IMR-90 (cell line): ENCODE measurements around the gene AP4S1. TPM values are rescaled to one million over a fixed set of nuclear protein-coding genes. Genes with fewer than 3 reads are reported as not detected.

ENCODE experiments used
- ATAC-seq: fragments of 200-7000 bp; cut with Tn5 transposase; 2 replicates; pipeline ENCODE4 v1.9.1; 2020; ENCODE audit warnings: low read depth, mild to moderate bottlenecking, moderate library complexity
- BruUV-seq: library from RNA; stranded (reverse); fragments of 400-500 nt; replicated peaks from 2 replicates; lab custom pipeline; 2021; lab: Mats Ljungman, UMichigan
- CTCF ChIA-PET: fragments of 300-600 bp; formaldehyde crosslinking; extraction: SDS; loops from one replicate; lab custom pipeline; 2021; ENCODE audit warnings: antibody characterized with exemption; lab: Yijun Ruan, JAX
- POLR2A ChIA-PET: fragments of 300-600 bp; sonication (Branson Sonifier 250); formaldehyde crosslinking; loops from one replicate; lab custom pipeline; 2022; ENCODE audit warnings: antibody characterized with exemption; ENCODE audit not compliant: unreplicated experiment; lab: Charles Lee
- DNase-seq: peaks from one replicate; pipeline ENCODE4 v3.0.0; 2013
- H2AFZ ChIP-seq: replicated peaks from 2 replicates; pipeline ENCODE3; 2013; ENCODE audit warnings: low read length, mild to moderate bottlenecking; ENCODE audit not compliant: poor library complexity
- H2AK5ac ChIP-seq: 2 replicates; pipeline ENCODE4 v1.6.1; 2013; ENCODE audit warnings: low read depth, low read length, inconsistent platforms
- H2AK9ac ChIP-seq: replicated peaks from 2 replicates; pipeline ENCODE3; 2013; ENCODE audit warnings: mild to moderate bottlenecking, low read depth, low read length, moderate library complexity; ENCODE audit not compliant: poor library complexity
- H2BK120ac ChIP-seq: 2 replicates; pipeline ENCODE4 v1.6.1; 2013; ENCODE audit warnings: low read depth, low read length, inconsistent platforms
- H2BK15ac ChIP-seq: 3 replicates; pipeline ENCODE4 v1.6.1; 2013; ENCODE audit warnings: low read depth, low read length, inconsistent platforms
- H2BK20ac ChIP-seq: 2 replicates; pipeline ENCODE4 v1.6.1; 2013; ENCODE audit warnings: low read depth, mild to moderate bottlenecking, inconsistent platforms, low read length, moderate library complexity
- H2BK5ac ChIP-seq: 2 replicates; pipeline ENCODE4 v1.6.1; 2013; ENCODE audit warnings: mild to moderate bottlenecking, low read depth, low read length, inconsistent platforms; ENCODE audit not compliant: poor library complexity, severe bottlenecking
- H3K14ac ChIP-seq: replicated peaks from 2 replicates; pipeline ENCODE4 v1.6.1; 2013; ENCODE audit warnings: low read depth, low read length, inconsistent platforms
- H3K18ac ChIP-seq: 2 replicates; pipeline ENCODE4 v1.6.1; 2013; ENCODE audit warnings: low read depth, low read length, control low read depth
- H3K23ac ChIP-seq: 2 replicates; pipeline ENCODE4 v1.6.1; 2013; ENCODE audit warnings: low read depth, low read length, inconsistent platforms
- H3K27ac ChIP-seq: 2 replicates; pipeline ENCODE4 v1.5.1; 2013; ENCODE audit warnings: mild to moderate bottlenecking, control low read depth, low read length; ENCODE audit not compliant: insufficient read depth
- H3K27me3 ChIP-seq: 2 replicates; pipeline ENCODE4 v1.6.1; 2013; ENCODE audit warnings: low read length; ENCODE audit not compliant: control insufficient read depth, insufficient read depth
- H3K36me3 ChIP-seq: 2 replicates; pipeline ENCODE4 v1.6.1; 2013; ENCODE audit warnings: low read length, mixed read lengths; ENCODE audit not compliant: control insufficient read depth, insufficient read depth
- H3K4ac ChIP-seq: 2 replicates; pipeline ENCODE4 v1.6.1; 2013; ENCODE audit warnings: low read depth, low read length, inconsistent platforms
- H3K4me1 ChIP-seq: 2 replicates; pipeline ENCODE4 v1.6.1; 2013; ENCODE audit warnings: low read length, mixed read lengths; ENCODE audit not compliant: control insufficient read depth, insufficient read depth
- H3K4me2 ChIP-seq: 2 replicates; pipeline ENCODE4 v1.6.1; 2013; ENCODE audit warnings: low read depth, mild to moderate bottlenecking, control low read depth, low read length, moderate library complexity
- H3K4me3 ChIP-seq: 2 replicates; pipeline ENCODE4 v1.5.1; 2013; ENCODE audit warnings: low read depth, mild to moderate bottlenecking, control low read depth, low read length, moderate library complexity; ENCODE audit not compliant: insufficient read depth
- H3K56ac ChIP-seq: 2 replicates; pipeline ENCODE4 v1.6.1; 2013; ENCODE audit warnings: low read length, inconsistent platforms; ENCODE audit not compliant: insufficient read depth; ENCODE audit errors: extremely low read depth
- H3K79me1 ChIP-seq, 2 experiments: 2 replicates each; pipeline ENCODE4 v1.6.1; 2013; ENCODE audit warnings: low read length in 2 of 2, inconsistent platforms in 1 of 2, low read depth in 1 of 2
- H3K9ac ChIP-seq: 2 replicates; pipeline ENCODE4 v1.6.1; 2013; ENCODE audit warnings: low read depth, low read length, control low read depth
- H3K9me1 ChIP-seq: 2 replicates; pipeline ENCODE4 v1.6.1; 2013; ENCODE audit warnings: low read length, inconsistent platforms; ENCODE audit not compliant: insufficient read depth
- H3K9me3 ChIP-seq: 2 replicates; pipeline ENCODE4 v1.6.1; 2013; ENCODE audit warnings: low read length; ENCODE audit not compliant: control insufficient read depth, insufficient read depth
- H4K20me1 ChIP-seq: 2 replicates; pipeline ENCODE4 v1.6.1; 2013; ENCODE audit warnings: low read length, inconsistent platforms; ENCODE audit not compliant: insufficient read depth
- H4K5ac ChIP-seq: 2 replicates; pipeline ENCODE4 v1.6.1; 2013; ENCODE audit warnings: mild to moderate bottlenecking, low read depth, low read length, control low read depth
- H4K8ac ChIP-seq, 2 experiments: 2 replicates each; pipeline ENCODE4 v1.6.1; 2013; ENCODE audit warnings: low read depth in 2 of 2, low read length in 2 of 2, control low read depth in 1 of 2, inconsistent platforms in 1 of 2
- H4K91ac ChIP-seq: 2 replicates; pipeline ENCODE4 v1.6.1; 2013; ENCODE audit warnings: low read depth, low read length, inconsistent platforms; ENCODE audit not compliant: insufficient read depth
- CEBPB ChIP-seq: IDR thresholded peaks from 2 replicates; pipeline ENCODE4 v1.6.1; 2012; ENCODE audit warnings: low read depth, low read length, improper control_type of control experiment
- CTCF ChIP-seq: conservative IDR thresholded peaks from 2 replicates; pipeline ENCODE4 v1.5.1; 2012; ENCODE audit warnings: mild to moderate bottlenecking, low read depth, low read length, improper control_type of control experiment
- FOS ChIP-seq: fragments of 150-350 bp; IDR thresholded peaks from 2 replicates; pipeline ENCODE4 v1.6.1; 2016; ENCODE audit warnings: low read depth, low read length
- MAFK ChIP-seq: IDR thresholded peaks from 2 replicates; pipeline ENCODE4 v1.6.1; 2012; ENCODE audit warnings: low read depth, low read length, improper control_type of control experiment
- MXI1 ChIP-seq: IDR thresholded peaks from 2 replicates; pipeline ENCODE4 v1.6.1; 2012; ENCODE audit warnings: low read depth, mild to moderate bottlenecking, low read length, moderate library complexity, borderline replicate concordance
- POLR2A ChIP-seq: IDR thresholded peaks from 2 replicates; pipeline ENCODE4 v1.6.1; 2012; ENCODE audit warnings: mild to moderate bottlenecking, low read depth, low read length
- RFX5 ChIP-seq: IDR thresholded peaks from 2 replicates; pipeline ENCODE4 v1.8.0; 2012; ENCODE audit warnings: low read depth, mild to moderate bottlenecking, low read length, moderate library complexity
- SMC3 ChIP-seq: fragments of 150-350 bp; IDR thresholded peaks from 2 replicates; pipeline ENCODE4 v1.6.1; 2016; ENCODE audit warnings: low read depth, mild to moderate bottlenecking, antibody characterized with exemption, low read length, moderate library complexity
- WGBS, 2 experiments: methylation state at CpG; one replicate each; pipeline versions ENCODE4 v1.1.5 to v1.1.7; 2013; ENCODE audit warnings: missing lambda C conversion rate in 2 of 2; ENCODE audit not compliant: insufficient read length in 1 of 2; ENCODE audit errors: extremely low coverage in 2 of 2; 5-methylcytosine and 5-hydroxymethylcytosine counted together
- dilution Hi-C: fragments of 300-500 bp; cut with HindIII; formaldehyde crosslinking; loops from one replicate; pipeline ENCODE4 v1.14.3; 2018; ENCODE audit warnings: low sequenced_read_pairs; ENCODE audit not compliant: unreplicated experiment
- in situ Hi-C: fragments of 300-500 bp; cut with MboI; formaldehyde crosslinking; loops from 3 replicates; pipeline ENCODE4 v1.14.3; 2019; ENCODE audit warnings: low sequenced_read_pairs, inconsistent platforms, mixed read lengths
- intact Hi-C: fragments of 100-400 bp; cut with micrococcal nuclease; formaldehyde crosslinking; loops from 2 replicates; pipeline ENCODE4 v1.10.0; 2022
- polyA plus RNA-seq, 3 experiments: library from polyadenylated mRNA; depleted of rRNA; stranded (reverse); fragments of >200 nt; gene quantifications; 2 replicates each; pipeline ENCODE4 v1.2.3, GENCODE V29; 2012; ENCODE audit warnings: low replicate concordance in 1 of 3
- total RNA-seq: library from RNA; depleted of rRNA; stranded (reverse); fragments of >200 nt; gene quantifications from 2 replicates; pipeline ENCODE4 v1.2.3, GENCODE V29; 2012
- TF ChIP-seq, protein P1 (sequence below): fragments of 150-350 bp; IDR thresholded peaks from 2 replicates; pipeline ENCODE4 v1.6.1; 2017; ENCODE audit warnings: mild to moderate bottlenecking, antibody characterized with exemption, low read length, low read depth
- TF ChIP-seq, protein P2 (sequence below): fragments of 150-350 bp; IDR thresholded peaks from 2 replicates; pipeline ENCODE4 v1.6.1; 2016; ENCODE audit warnings: low read depth, mild to moderate bottlenecking, low read length, moderate library complexity, borderline replicate concordance

Gene AP4S1
- total and polyA plus RNA-seq, 2 of the 4 experiments (the other 2 are of a cell fraction), result 2.7 to 4.5 TPM

DNA sequence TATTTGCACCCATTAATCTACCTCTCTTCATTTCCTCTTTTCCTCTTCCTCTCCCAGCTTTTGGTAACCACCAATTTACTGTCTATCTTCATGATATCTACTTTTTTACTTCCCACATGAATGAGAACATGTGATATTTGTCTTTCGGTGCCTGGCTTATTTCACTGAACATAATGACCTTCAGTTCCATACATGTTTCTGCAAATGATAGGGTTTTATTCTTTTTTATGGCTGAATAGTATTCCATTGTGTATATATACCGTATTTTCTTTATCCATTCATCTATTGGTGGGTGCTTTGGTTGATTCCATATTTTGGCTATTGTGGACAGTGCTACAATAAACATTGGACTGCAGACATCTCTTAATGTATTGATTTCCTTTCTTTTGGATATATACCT lies 49.7 kb downstream of the AP4S1 start:
- no TSS peak for BruUV-seq
- H2AK9ac ChIP-seq, result no peak overlapping the region
- no peak overlapping the region for H3K4me3 ChIP-seq
- no peak overlapping the region for H4K5ac ChIP-seq
- WGBS, 2 experiments, result no CpG with 5 or more reads among the region's 2 CpGs
- H3K4me2 ChIP-seq, result no peak overlapping the region
- no peak overlapping the region for H2BK120ac ChIP-seq
- TF ChIP-seq MXI1 (no peak), MAFK (no peak), FOS (no peak), CTCF (no peak), POLR2A (no peak), SMC3 (no peak), RFX5 (no peak), CEBPB (no peak)
- TF ChIP-seq, protein P1, sequence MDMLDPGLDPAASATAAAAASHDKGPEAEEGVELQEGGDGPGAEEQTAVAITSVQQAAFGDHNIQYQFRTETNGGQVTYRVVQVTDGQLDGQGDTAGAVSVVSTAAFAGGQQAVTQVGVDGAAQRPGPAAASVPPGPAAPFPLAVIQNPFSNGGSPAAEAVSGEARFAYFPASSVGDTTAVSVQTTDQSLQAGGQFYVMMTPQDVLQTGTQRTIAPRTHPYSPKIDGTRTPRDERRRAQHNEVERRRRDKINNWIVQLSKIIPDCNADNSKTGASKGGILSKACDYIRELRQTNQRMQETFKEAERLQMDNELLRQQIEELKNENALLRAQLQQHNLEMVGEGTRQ, result no peak
- TF ChIP-seq, protein P2, sequence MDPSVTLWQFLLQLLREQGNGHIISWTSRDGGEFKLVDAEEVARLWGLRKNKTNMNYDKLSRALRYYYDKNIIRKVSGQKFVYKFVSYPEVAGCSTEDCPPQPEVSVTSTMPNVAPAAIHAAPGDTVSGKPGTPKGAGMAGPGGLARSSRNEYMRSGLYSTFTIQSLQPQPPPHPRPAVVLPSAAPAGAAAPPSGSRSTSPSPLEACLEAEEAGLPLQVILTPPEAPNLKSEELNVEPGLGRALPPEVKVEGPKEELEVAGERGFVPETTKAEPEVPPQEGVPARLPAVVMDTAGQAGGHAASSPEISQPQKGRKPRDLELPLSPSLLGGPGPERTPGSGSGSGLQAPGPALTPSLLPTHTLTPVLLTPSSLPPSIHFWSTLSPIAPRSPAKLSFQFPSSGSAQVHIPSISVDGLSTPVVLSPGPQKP, result no peak
- peaks cover 2% of the 10 kb centered on the region; the same call in 1 of the 2 replicates for H3K36me3 ChIP-seq
- ATAC-seq (no peak), DNase-seq (no peak)
- intact Hi-C loops, result no loop called here
- dilution Hi-C loops, result no loop called here
- no peak overlapping the region for H3K14ac ChIP-seq
- H3K4me1 ChIP-seq, result no peaks in the 10 kb centered on the region
- H3K56ac ChIP-seq, result no peak overlapping the region
- no peak overlapping the region for H2BK20ac ChIP-seq
- H2BK5ac ChIP-seq, result no peak overlapping the region
- no peak overlapping the region for H3K18ac ChIP-seq
- H3K4ac ChIP-seq, result no peak overlapping the region
- H3K27me3 ChIP-seq, result no peaks in the 10 kb centered on the region
- peaks cover 3% of the 10 kb centered on the region for H3K9me1 ChIP-seq
- no peak overlapping the region for H3K23ac ChIP-seq
- no peak overlapping the region for H3K9ac ChIP-seq
- H2BK15ac ChIP-seq, result no peak overlapping the region
- CTCF ChIA-PET, result no interaction called here
- POLR2A ChIA-PET, result no interaction called here
- H4K20me1 ChIP-seq, result no peaks in the 10 kb centered on the region
- no peak overlapping the region for H2AK5ac ChIP-seq
- H4K91ac ChIP-seq, result no peak overlapping the region
- peaks cover 0 to 3% of the 10 kb centered on the region in 2 experiments; a peak in 2 of 4 replicates for H3K79me1 ChIP-seq
- no peak overlapping the region for H2AFZ ChIP-seq
- in situ Hi-C loops, result no loop called here
- H4K8ac ChIP-seq, result no peak overlapping the region
- H3K27ac ChIP-seq, result no peak overlapping the region
- H3K9me3 ChIP-seq, result no peaks in the 10 kb centered on the region
